Fibroblast of gingiva (primary cell): ENCODE data around the gene CD244.

ENCODE experiments used
- DNase-seq: peaks from one replicate; pipeline ENCODE4 v3.0.0-alpha.2; 2011; ENCODE audit warnings: low read depth

The CD244 gene

GRCh38 chr1:160780398-160780755 lies 82.3 kb downstream of the CD244 start:
- DNase-seq, result no peak
